Activated T-helper 1 cell treated with anti-CD3 and anti-CD28 coated beads, Interleukin-12 subunit alpha, Interleukin-12 subunit beta, Interleukin-2, Interleukin-4 antibody, amounts not matched to agents 30 ng/mL and 10 ng/mL and 1 ng/mL, durations not matched to agents 14 hours and 24 hours and 36 hours (primary cell): Measurements from ENCODE around the gene VPS13C. TPM values are rescaled to one million over a fixed set of nuclear protein-coding genes. Genes with fewer than 3 reads are reported as not detected.

ENCODE experiments used
- DNase-seq: peaks from one replicate; pipeline ENCODE4 v3.0.0; 2021; ENCODE audit warnings: low spot score
- H3K27ac Mint-ChIP-seq: one replicate; pipeline ENCODE4 v1.8.0; 2021; ENCODE audit warnings: mild to moderate bottlenecking, mixed read lengths
- H3K27me3 Mint-ChIP-seq: one replicate; pipeline ENCODE4 v1.8.0; 2022; ENCODE audit warnings: mild to moderate bottlenecking, moderate library complexity, mixed read lengths; ENCODE audit not compliant: insufficient read depth
- H3K36me3 Mint-ChIP-seq: one replicate; pipeline ENCODE4 v1.8.0; 2021; ENCODE audit warnings: low read depth, mixed read lengths
- H3K4me1 Mint-ChIP-seq: one replicate; pipeline ENCODE4 v1.8.0; 2021; ENCODE audit warnings: low read depth, mixed read lengths
- H3K4me3 Mint-ChIP-seq: one replicate; pipeline ENCODE4 v1.8.0; 2021; ENCODE audit warnings: mild to moderate bottlenecking, moderate library complexity, mixed read lengths
- H3K9me3 Mint-ChIP-seq: one replicate; pipeline ENCODE4 v1.8.0; 2021; ENCODE audit warnings: mixed read lengths
- intact Hi-C: fragments of 100-400 bp; cut with micrococcal nuclease; formaldehyde crosslinking; loops from one replicate; pipeline ENCODE4 v1.15.1; 2024
- total RNA-seq: library from RNA; stranded (reverse); gene quantifications from 2 replicates; pipeline ENCODE4 v1.2.3, GENCODE V29; 2022

Gene VPS13C
- total RNA-seq, 1 donor from 2014 or later, result 52.7 TPM

DNA sequence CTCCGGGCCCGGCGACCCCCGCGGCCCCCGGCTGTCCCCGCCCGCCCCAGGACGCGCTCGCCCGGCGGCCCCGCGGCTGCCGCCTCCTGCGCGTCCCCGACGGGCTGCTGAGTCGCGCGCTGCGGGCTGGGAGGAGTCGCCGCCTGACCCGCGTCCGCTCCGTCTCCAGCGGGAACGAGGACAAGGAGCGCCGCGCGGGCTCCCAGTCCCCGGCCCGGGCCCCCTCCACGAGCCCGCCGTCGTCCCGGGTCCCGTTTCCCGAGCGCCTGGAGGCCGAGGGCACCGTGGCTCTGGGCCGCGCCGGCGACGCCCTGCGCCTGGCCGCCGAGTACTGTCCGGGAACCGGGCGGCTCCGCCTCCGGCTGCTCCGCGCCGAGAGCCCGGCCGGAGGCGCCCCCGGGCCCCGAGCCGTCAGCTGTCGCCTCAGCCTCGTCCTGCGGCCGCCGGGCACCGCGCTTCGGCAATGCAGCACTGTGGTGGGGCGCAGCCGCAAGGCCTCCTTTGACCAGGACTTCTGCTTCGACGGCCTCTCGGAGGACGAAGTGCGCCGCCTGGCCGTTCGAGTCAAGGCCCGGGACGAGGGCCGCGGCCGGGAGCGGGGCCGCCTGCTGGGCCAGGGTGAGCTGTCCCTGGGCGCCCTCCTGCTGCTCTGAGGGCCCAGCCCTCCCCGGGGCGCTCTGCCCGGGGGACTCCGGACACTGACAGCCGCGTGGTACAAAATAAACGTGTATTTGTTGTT, 8.0 kb upstream of the VPS13C start:
- peaks cover 2% of the 10 kb centered on the region for H3K36me3 Mint-ChIP-seq
- H3K9me3 Mint-ChIP-seq, result no peaks in the 10 kb centered on the region
- intact Hi-C loops, result loop anchor here (1.0 to 5.0 kb wide), 3 partner anchors 8 to 84 kb away; partner anchors contain the start of gene VPS13C
- peaks cover 22% of the 10 kb centered on the region for H3K4me1 Mint-ChIP-seq
- H3K27ac Mint-ChIP-seq, result peak overlapping the region; percentile 76
- DNase-seq, result peak; percentile 2
- peaks cover 47% of the 10 kb centered on the region for H3K27me3 Mint-ChIP-seq
- peak overlapping the region; percentile 81 for H3K4me3 Mint-ChIP-seq

DNA sequence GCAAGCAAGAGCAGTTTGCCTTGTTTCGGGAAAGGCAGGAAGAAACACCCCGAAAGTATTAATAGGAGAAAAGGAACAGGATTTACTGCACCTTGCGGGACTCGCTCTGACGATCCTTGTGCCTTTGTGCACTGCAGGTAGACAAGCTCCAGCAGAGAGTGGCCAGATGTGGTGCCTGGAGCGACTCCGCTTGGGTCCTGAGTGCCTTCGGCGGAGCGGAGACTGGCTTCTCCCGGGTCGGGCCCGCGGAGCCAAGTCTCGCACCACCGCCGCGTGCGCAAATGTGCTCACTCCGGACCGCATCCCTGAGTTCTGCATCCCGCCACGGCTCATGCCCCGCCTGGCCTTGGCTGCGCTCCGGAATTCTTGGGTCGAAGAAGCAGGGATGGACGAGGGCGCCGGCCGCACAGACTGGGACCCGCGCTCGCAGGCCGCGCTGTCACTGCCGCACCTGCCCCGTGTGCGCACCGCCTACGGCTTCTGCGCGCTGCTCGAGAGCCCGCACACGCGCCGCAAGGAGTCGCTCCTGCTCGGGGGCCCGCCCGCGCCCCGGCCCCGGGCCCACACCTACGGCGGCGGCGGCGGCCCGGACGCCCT, 7.3 kb upstream of the VPS13C start:
- intact Hi-C loops, result loop anchor here (1.0 to 5.0 kb wide), 3 partner anchors 7 to 85 kb away; partner anchors contain the start of gene VPS13C
- H3K4me3 Mint-ChIP-seq, result peak overlapping the region; percentile 78
- peak; percentile 11 for DNase-seq
- peaks cover 22% of the 10 kb centered on the region for H3K4me1 Mint-ChIP-seq
- H3K36me3 Mint-ChIP-seq, result peaks cover 2% of the 10 kb centered on the region
- no peaks in the 10 kb centered on the region for H3K9me3 Mint-ChIP-seq
- peaks cover 44% of the 10 kb centered on the region for H3K27me3 Mint-ChIP-seq
- peak overlapping the region; percentile 47 for H3K27ac Mint-ChIP-seq

DNA sequence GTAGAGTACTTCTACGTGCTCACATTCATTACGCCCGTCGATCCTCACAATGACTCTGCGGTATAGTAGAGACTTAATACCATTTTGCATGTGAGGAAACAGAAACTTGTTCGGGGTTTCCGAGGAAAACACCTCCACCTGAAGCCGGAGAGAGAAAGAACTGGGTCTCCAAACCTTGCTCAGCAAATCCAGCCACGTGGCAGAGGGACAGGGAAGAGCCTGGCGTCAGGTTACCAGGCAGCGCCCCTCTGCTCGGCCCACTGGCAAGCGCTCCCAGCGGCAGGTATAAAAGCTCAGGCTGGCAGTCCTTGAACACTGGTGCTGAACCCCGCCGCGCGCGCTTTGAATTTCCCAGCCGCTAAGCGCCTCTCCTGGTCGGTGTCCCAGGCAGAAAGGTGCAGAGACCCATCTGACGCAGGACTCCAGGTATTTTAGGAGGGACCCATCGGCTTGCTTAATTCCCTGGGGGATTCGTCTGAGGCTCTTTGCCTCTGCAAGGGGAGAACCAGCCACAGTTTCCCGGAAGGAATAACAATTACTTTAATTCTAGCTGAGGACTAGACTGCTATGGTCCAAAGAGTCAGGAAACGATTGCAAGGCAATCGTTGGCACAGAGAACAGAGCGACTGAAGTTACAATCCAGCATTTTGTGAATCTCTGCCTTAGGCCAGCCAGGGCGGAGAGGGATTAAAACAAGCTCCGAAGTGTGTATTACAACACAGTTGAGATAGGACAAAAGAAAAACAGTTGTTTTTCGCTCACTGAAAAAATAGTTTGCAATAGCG, 6.6 kb upstream of the VPS13C start, which contains the start of gene C2CD4A:
Gene C2CD4A (plus strand): TSS at position 315 of the 785 bp plus-strand sequence. CDS start 637 bp downstream, outside the sequence.
- intact Hi-C loops, result loop anchor here (5.0 kb wide), 2 partner anchors 55 to 85 kb away; no protein-coding TSS in a partner anchor
- peaks cover 2% of the 10 kb centered on the region for H3K36me3 Mint-ChIP-seq
- no peaks in the 10 kb centered on the region for H3K9me3 Mint-ChIP-seq
- H3K4me1 Mint-ChIP-seq, result peaks cover 26% of the 10 kb centered on the region
- H3K27me3 Mint-ChIP-seq, result peaks cover 42% of the 10 kb centered on the region
- H3K4me3 Mint-ChIP-seq, result peak within 1 kb of the TSS; percentile 78
- DNase-seq, result peak; percentile 29
- H3K27ac Mint-ChIP-seq, result peak within 1 kb of the TSS; percentile 47

DNA sequence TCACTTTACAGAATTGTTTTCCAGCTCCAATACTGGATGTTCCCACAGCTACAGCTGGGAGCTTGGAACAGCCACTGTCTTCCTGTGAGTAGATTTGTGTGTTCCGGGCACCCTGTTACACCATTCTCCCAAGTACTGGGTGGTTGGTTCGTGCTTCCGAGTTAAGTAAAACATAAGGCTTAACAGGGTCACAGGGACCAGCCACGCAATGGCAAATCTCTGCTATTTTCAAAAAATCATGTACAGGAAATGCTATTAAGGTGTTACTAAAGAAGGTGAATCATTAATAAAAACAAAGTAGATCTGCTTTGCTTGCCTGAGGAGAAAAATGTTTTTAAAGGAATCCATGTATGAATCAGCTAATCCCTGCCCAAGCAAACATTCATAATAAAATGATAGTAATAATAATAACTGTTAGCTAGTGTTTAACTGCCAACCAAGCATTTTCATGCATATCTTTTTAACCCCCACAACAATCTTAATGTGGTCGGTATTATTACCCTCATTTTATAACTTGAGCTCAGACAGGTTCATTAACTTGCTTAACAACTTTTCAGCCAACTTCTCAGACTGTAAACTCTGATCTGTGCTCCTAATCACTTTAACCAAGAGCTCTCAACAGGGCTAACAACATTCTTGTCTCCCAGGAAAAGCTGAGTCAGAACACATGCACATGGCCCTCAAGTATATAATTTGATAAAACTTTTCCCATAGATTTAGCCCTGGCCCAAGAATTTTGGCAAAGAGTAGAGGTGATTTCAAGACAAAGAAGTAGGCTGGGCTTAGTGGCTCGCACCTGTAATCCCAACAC, 3.8 kb upstream of the VPS13C start:
- H3K9me3 Mint-ChIP-seq, result no peaks in the 10 kb centered on the region
- peaks cover 36% of the 10 kb centered on the region for H3K27me3 Mint-ChIP-seq
- no peak overlapping the region for H3K4me3 Mint-ChIP-seq
- H3K4me1 Mint-ChIP-seq, result peaks cover 47% of the 10 kb centered on the region
- H3K36me3 Mint-ChIP-seq, result peaks cover 4% of the 10 kb centered on the region
- H3K27ac Mint-ChIP-seq, result no peak overlapping the region
- DNase-seq, result no peak
- intact Hi-C loops, result loop anchor here (5.0 kb wide), 1 partner anchor 177 kb away; no protein-coding TSS in a partner anchor

DNA sequence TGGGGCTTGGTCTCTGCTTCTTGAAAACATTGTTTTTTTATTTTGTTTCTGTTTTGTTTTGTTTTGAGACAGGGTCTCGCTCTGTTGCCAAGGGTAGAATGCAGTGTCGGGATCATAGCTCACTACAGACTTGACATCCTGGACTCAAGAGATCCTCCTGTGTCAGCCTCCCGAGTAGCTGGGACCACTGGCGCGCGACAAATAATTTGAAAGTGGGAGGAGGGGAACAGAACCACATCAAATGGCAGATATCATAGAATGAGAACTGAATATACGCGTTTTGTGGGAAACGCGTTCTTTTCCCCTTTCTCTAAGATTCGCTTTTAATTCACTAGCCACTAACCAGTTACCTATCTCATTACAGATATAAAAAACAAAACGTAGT, 641 bp upstream of the VPS13C start:
- Mint-ChIP-seq H3K4me3 (peak overlapping the region; percentile 98), H3K27me3 (peaks cover 16% of the 10 kb centered on the region), H3K4me1 (peaks cover 41% of the 10 kb centered on the region), H3K36me3 (peaks cover 11% of the 10 kb centered on the region), H3K9me3 (no peaks in the 10 kb centered on the region), H3K27ac (peak overlapping the region; percentile 94)
- no peak for DNase-seq
- intact Hi-C loops, result loop anchor here (1.0 to 5.0 kb wide), 3 partner anchors 7 to 330 kb away; partner anchors contain the start of gene TLN2

DNA sequence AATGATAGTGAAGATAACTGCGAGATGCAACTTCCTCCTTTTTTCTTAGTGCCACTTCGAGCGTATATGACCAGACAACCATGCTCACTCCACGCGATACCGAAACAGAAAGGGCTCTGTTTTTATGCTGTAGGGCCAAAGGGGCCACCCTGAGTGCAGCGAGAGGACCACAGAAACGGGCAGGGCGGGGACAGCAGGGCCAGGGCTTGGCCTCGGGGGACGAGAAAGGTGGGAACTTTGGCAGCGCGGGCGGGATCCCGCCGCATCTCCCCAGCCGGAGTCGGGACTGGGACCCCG, 483 bp downstream of the VPS13C start:
- H3K9me3 Mint-ChIP-seq, result no peaks in the 10 kb centered on the region
- H3K4me1 Mint-ChIP-seq, result peaks cover 47% of the 10 kb centered on the region
- H3K36me3 Mint-ChIP-seq, result peaks cover 10% of the 10 kb centered on the region
- intact Hi-C loops, result loop anchor here (1.0 to 5.0 kb wide), 4 partner anchors 9 to 331 kb away; partner anchors contain the start of gene TLN2
- H3K4me3 Mint-ChIP-seq, result peak overlapping the region; percentile 98
- H3K27me3 Mint-ChIP-seq, result peaks cover 9% of the 10 kb centered on the region
- DNase-seq, result peak; percentile 73
- peak overlapping the region; percentile 100 for H3K27ac Mint-ChIP-seq

DNA sequence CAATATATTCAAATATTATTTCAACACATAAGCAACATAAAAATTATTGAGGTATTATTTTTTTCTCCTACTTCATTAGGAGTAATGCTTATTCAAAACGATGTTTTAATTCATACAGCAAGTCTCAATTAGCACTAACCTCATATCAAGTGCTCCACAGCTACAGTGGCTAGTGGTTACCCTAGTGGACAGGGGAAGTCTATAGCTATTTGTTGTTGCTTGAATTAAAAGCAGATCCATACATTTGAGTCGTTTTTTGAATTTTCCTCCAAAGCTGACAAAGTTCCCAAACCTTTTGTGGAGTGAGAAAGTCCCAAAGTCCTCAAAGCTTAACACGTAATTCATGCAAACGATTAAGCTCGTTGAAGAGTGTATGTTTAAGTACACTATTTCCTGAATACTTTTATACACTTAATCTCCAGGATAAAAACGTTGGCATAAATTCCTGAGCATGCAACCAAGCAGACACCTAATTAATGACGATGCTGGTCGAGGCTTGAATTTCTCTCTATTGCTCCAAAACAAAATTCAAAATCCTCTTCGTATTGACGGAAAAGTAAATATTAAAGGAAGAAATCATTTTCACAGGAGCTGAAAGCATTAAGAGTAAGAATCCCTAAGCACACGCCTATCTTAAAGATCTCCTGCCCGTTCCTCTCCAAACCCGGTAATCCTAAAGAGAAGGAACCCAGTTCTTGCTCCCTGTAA, 985 bp downstream of the VPS13C start:
- H3K4me1 Mint-ChIP-seq, result peaks cover 47% of the 10 kb centered on the region
- H3K36me3 Mint-ChIP-seq, result peaks cover 10% of the 10 kb centered on the region
- peak overlapping the region; percentile 100 for H3K27ac Mint-ChIP-seq

DNA sequence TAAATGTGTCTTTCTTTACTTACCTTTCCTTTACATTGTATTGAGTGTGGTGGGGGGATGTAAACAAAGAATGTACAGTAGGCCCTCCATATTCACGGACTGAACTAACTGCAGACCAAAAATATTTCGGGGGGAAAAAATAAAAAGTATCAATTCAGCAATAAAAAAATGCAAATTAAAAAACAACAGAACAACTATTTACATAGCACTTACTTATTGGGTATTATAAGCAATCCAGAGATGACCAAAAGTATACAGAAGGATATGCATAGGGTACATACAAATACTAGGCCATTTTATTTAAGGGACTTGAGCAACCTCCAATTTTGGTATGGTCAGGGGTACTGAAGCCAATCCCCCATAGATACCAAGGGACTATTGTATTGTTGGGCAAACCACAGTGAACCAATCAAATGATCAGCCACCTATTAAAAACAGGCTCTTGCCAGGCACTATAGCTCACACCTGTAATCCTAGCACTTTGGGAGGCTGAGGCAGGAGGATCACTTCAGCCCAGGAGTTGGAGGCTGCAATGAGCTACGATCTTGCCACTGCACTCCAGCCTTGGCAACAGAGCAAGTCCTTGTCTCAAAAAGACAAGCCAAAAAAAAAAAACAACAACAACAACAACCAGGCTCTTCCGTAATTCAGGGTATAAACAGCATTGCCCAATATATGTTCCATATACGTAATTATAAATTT, 1.8 kb downstream of the VPS13C start:
- intact Hi-C loops, result loop anchor here (1.0 kb wide), 1 partner anchor 12 kb away; no protein-coding TSS in a partner anchor
- peaks cover 2% of the 10 kb centered on the region for H3K27me3 Mint-ChIP-seq
- H3K27ac Mint-ChIP-seq, result no peak overlapping the region

More for the DNA sequence above, 985 bp downstream of the VPS13C start:
- DNase-seq, result no peak
- H3K27me3 Mint-ChIP-seq, result peaks cover 9% of the 10 kb centered on the region
- intact Hi-C loops, result loop anchor here (1.0 kb wide), 1 partner anchor 13 kb away; no protein-coding TSS in a partner anchor
- no peaks in the 10 kb centered on the region for H3K9me3 Mint-ChIP-seq
- H3K4me3 Mint-ChIP-seq, result peak overlapping the region; percentile 98

DNA sequence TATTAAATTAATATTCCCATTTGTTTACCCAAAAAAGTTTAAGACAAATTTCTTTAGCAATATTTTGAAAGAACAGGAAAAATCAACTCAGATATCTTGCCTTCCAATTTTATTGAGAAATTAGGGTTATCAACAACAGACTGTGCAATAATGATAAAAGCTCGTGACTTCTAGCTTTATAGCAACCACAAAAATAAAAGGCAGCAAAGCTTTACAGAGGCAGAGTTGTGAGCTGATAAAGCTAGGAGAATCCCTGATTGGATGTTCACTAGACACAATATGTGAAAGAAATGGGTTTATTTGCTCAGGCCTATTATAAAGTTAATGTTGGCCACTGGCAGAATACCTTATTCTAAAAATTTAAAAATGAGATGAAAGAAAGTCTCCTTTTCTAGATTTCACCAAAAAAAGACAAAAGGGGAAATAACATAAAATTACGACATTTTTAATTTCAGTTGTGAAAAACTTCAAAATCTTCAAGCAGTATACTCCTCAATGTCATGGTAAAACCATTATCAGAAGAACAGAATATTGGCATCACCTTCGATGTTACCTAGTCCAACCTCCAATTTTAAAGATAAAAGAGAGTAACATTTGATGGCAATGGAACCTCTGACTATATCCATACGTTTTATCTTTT, 2.8 kb downstream of the VPS13C start:
- peaks cover 51% of the 10 kb centered on the region for H3K4me1 Mint-ChIP-seq
- no peaks in the 10 kb centered on the region for H3K27me3 Mint-ChIP-seq
- H3K27ac Mint-ChIP-seq, result no peak overlapping the region
- intact Hi-C loops, result no loop called here
- H3K9me3 Mint-ChIP-seq, result no peaks in the 10 kb centered on the region
- DNase-seq, result no peak
- no peak overlapping the region for H3K4me3 Mint-ChIP-seq
- H3K36me3 Mint-ChIP-seq, result peaks cover 10% of the 10 kb centered on the region

More for the DNA sequence above, 1.8 kb downstream of the VPS13C start:
- Mint-ChIP-seq H3K36me3 (peaks cover 10% of the 10 kb centered on the region), H3K9me3 (no peaks in the 10 kb centered on the region), H3K4me1 (peaks cover 48% of the 10 kb centered on the region), H3K4me3 (peak overlapping the region; percentile 71)
- DNase-seq, result no peak

DNA sequence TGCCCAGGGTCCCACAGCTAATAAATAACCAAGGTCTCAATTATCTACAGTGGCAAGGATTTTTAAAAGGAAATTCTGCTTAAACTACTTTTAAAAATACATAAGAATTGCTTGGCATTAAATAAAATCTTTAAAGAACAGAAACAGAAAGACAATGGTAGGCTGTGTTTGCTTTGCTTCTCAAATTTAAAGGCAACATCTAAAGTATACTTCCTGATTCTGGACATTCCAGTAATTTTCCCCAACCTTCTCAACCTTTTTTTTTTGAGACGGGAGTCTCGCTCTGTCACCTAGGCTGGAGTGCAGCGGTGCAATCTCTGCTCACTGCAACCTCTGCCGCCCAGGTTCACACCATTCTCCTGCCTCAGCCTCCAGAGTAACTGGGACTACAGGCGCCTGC, 5.3 kb downstream of the VPS13C start:
- H3K9me3 Mint-ChIP-seq, result no peaks in the 10 kb centered on the region
- intact Hi-C loops, result no loop called here
- no peak overlapping the region for H3K27ac Mint-ChIP-seq
- peaks cover 32% of the 10 kb centered on the region for H3K4me1 Mint-ChIP-seq
- DNase-seq, result no peak
- no peak overlapping the region for H3K4me3 Mint-ChIP-seq
- H3K36me3 Mint-ChIP-seq, result peaks cover 13% of the 10 kb centered on the region
- no peaks in the 10 kb centered on the region for H3K27me3 Mint-ChIP-seq
